Peyer's patch (tissue), 4 donors: ENCODE measurements around the gene ALG11. TPM values are rescaled to one million over a fixed set of nuclear protein-coding genes. Genes with fewer than 3 reads are reported as not detected.

Experiments used
- DNase-seq, 3 donors: peaks; one replicate each; pipeline ENCODE4 v3.0.0-alpha.2; 2017 to 2019
- H3K27ac ChIP-seq, 4 donors: fragments of 200-600 bp; sonication (generic); one replicate each; pipeline ENCODE4 v1.5.1; 2016 to 2019
- H3K27me3 ChIP-seq, 2 donors: fragments of 200-600 bp; sonication (generic); one replicate each; pipeline ENCODE4 v1.5.1; 2019
- H3K36me3 ChIP-seq, 3 donors: fragments of 200-600 bp; sonication (generic); one replicate each; pipeline ENCODE4 v1.5.1; 2016 to 2019
- H3K4me1 ChIP-seq, 4 donors: fragments of 200-600 bp; sonication (generic); one replicate each; pipeline ENCODE4 v1.5.1; 2016 to 2019
- H3K4me3 ChIP-seq, 4 donors: fragments of 200-600 bp; sonication (generic); 1 replicate in 3 of 4; 2 replicates in 1 of 4; pipeline ENCODE4 v1.5.1; 2016 to 2019; ENCODE audit warnings: mild to moderate bottlenecking in 1 of 4
- H3K9me3 ChIP-seq, 4 donors: fragments of 200-600 bp; sonication (generic); one replicate each; pipeline ENCODE4 v1.5.1; 2016 to 2019; ENCODE audit warnings: mild to moderate bottlenecking in 1 of 4
- POLR2A ChIP-seq, 2 donors: fragments of 450-650 bp; IDR thresholded peaks; one replicate each; pipeline ENCODE4 v1.5.1; 2017; ENCODE audit warnings: antibody characterized with exemption in 2 of 2, mild to moderate bottlenecking in 2 of 2, moderate library complexity in 2 of 2
- total RNA-seq, 4 donors: library from RNA; depleted of rRNA; stranded (reverse); fragments of >200 nt; gene quantifications; one replicate each; pipeline ENCODE4 v1.1.0, GENCODE V29; 2016
- TF ChIP-seq, protein P1 (sequence below), 6 experiments: fragments of 450-650 bp in 4 of 6; fragments of 200-600 bp in 2 of 6; sonication (generic) in 1 of 6; IDR thresholded peaks; one replicate each; pipeline ENCODE4 v1.5.1; 2017 to 2019; ENCODE audit warnings: antibody characterized with exemption in 6 of 6, mild to moderate bottlenecking in 3 of 6, moderate library complexity in 1 of 6

The ALG11 gene
- total RNA-seq, 4 donors from 2014 or later = 18.6 to 23.1 (median 21.6) TPM

- no peak overlapping the region for H3K27ac ChIP-seq
Observed at GRCh38 chr13:52034616-52035226, 22.5 kb downstream of the ALG11 start.

DNA sequence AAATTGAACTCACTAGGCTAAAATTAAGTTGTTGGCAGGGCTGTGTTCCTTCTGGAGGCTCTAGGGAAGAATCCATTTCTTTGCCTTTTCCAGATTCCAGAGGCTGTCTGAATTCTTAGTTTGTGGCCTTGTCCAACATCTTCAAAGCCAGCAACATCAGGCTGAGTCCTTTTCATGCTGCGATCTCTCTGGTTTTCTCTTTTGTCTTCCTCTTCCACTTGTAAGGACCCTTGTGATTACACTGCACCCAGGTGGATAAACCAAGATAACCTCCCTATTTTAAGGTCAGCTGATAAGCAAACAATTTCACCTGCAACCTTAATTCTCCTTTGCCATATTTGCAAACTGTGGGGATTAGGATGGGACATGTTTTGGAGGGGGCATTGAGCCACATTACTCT, 23.8 kb downstream of the ALG11 start:
- no peaks in the 10 kb centered on the region for H3K36me3 ChIP-seq
- TF ChIP-seq POLR2A (IDR thresholded peaks at IDR 0.05) = no peak
- TF ChIP-seq, protein P1, sequence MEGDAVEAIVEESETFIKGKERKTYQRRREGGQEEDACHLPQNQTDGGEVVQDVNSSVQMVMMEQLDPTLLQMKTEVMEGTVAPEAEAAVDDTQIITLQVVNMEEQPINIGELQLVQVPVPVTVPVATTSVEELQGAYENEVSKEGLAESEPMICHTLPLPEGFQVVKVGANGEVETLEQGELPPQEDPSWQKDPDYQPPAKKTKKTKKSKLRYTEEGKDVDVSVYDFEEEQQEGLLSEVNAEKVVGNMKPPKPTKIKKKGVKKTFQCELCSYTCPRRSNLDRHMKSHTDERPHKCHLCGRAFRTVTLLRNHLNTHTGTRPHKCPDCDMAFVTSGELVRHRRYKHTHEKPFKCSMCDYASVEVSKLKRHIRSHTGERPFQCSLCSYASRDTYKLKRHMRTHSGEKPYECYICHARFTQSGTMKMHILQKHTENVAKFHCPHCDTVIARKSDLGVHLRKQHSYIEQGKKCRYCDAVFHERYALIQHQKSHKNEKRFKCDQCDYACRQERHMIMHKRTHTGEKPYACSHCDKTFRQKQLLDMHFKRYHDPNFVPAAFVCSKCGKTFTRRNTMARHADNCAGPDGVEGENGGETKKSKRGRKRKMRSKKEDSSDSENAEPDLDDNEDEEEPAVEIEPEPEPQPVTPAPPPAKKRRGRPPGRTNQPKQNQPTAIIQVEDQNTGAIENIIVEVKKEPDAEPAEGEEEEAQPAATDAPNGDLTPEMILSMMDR (IDR thresholded peaks at IDR 0.05) = no peak
- no peak overlapping the region for H3K27ac ChIP-seq
- H3K4me3 ChIP-seq = no peak overlapping the region
- no peak for DNase-seq
- no peaks in the 10 kb centered on the region for H3K4me1 ChIP-seq
- H3K9me3 ChIP-seq = no peaks in the 10 kb centered on the region
- no peaks in the 10 kb centered on the region for H3K27me3 ChIP-seq

More at GRCh38 chr13:52034616-52035226, 22.5 kb downstream of the ALG11 start:
- Histone ChIP-seq H3K4me3 (no peak overlapping the region), H3K36me3 (no peaks in the 10 kb centered on the region), H3K4me1 (no peaks in the 10 kb centered on the region), H3K9me3 (no peaks in the 10 kb centered on the region), H3K27me3 (no peaks in the 10 kb centered on the region)
- no peak for DNase-seq
- no peak for TF ChIP-seq POLR2A (IDR thresholded peaks at IDR 0.05)
- TF ChIP-seq, protein P1 (IDR thresholded peaks at IDR 0.05) = no peak

DNA sequence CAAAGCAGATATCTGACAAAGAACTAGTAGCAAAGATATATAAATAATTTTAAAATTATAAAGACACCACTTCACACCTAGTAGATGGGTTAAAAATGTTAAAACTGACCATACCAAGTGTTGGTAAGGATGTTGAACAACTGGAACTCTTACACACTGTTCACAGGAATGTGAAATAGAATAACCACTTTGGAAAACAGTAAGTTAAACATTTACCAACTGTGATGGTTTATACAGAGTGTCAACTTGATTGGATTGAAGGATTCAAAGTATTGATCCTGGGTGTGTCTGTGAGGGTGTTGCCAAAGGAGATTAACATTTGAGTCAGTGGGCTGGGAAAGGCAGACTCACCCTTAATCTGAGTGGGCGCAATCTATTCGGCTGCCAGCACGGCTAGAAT, 31.5 kb downstream of the ALG11 start:
- Histone ChIP-seq H3K4me1 (no peaks in the 10 kb centered on the region), H3K9me3 (no peaks in the 10 kb centered on the region), H3K36me3 (no peaks in the 10 kb centered on the region), H3K27ac (no peak overlapping the region), H3K27me3 (no peaks in the 10 kb centered on the region), H3K4me3 (no peak overlapping the region)
- no peak for DNase-seq
- TF ChIP-seq, protein P1 (IDR thresholded peaks at IDR 0.05) = no peak
- TF ChIP-seq POLR2A (IDR thresholded peaks at IDR 0.05) = no peak

- no peak for DNase-seq
- TF ChIP-seq, protein P1 (IDR thresholded peaks at IDR 0.05) = no peak
- no peak for TF ChIP-seq POLR2A (IDR thresholded peaks at IDR 0.05)
Observed at GRCh38 chr13:52047463-52047862, 35.3 kb downstream of the ALG11 start.

DNA sequence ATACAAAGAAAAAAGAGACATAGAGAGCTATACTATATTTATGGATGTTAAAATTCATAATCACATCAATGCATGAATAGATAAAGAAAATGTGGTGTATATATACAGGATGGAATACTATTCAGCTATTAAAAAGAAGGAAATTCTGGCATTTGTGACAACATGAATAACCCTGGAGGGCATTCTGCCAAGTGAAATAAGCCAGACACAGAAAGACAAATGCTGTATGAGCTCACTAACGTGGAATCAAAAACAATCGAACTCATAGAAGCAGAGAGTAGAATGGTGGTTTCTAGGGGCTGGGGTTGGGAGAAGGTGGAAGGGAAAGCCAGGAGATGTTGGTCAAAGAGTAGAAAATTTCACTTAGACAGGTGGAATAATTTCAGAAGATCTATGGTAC, 36.3 kb downstream of the ALG11 start:
- no peak for DNase-seq
- H3K27me3 ChIP-seq = no peaks in the 10 kb centered on the region
- H3K4me3 ChIP-seq = no peak overlapping the region
- TF ChIP-seq, protein P1 (IDR thresholded peaks at IDR 0.05) = no peak
- no peak for TF ChIP-seq POLR2A (IDR thresholded peaks at IDR 0.05)
- no peaks in the 10 kb centered on the region for H3K9me3 ChIP-seq
- no peak overlapping the region for H3K27ac ChIP-seq
- no peaks in the 10 kb centered on the region for H3K4me1 ChIP-seq
- H3K36me3 ChIP-seq = no peaks in the 10 kb centered on the region

More at GRCh38 chr13:52047463-52047862, 35.3 kb downstream of the ALG11 start:
- Histone ChIP-seq H3K27me3 (no peaks in the 10 kb centered on the region), H3K9me3 (no peaks in the 10 kb centered on the region), H3K4me1 (no peaks in the 10 kb centered on the region), H3K4me3 (no peak overlapping the region), H3K27ac (no peak overlapping the region), H3K36me3 (no peaks in the 10 kb centered on the region)

- Histone ChIP-seq H3K9me3 (no peaks in the 10 kb centered on the region), H3K4me3 (no peak overlapping the region), H3K36me3 (no peaks in the 10 kb centered on the region), H3K4me1 (no peaks in the 10 kb centered on the region), H3K27ac (no peak overlapping the region), H3K27me3 (no peaks in the 10 kb centered on the region)
- TF ChIP-seq POLR2A (IDR thresholded peaks at IDR 0.05) = no peak
- TF ChIP-seq, protein P1 (IDR thresholded peaks at IDR 0.05) = no peak
- no peak for DNase-seq
Observed at GRCh38 chr13:52051400-52051799, 39.2 kb downstream of the ALG11 start.
